IPS-18a (cell line): Measurements from ENCODE around the gene GORAB.

Experiments used
- H3K27ac ChIP-seq: one replicate; pipeline ENCODE4 v1.5.1; 2013; ENCODE audit warnings: low read length
- H3K27me3 ChIP-seq: one replicate; pipeline ENCODE4 v1.6.1; 2013; ENCODE audit warnings: mild to moderate bottlenecking, low read length; ENCODE audit not compliant: control insufficient read depth, insufficient read depth
- H3K36me3 ChIP-seq: one replicate; pipeline ENCODE4 v1.6.1; 2013; ENCODE audit warnings: low read depth, low read length; ENCODE audit not compliant: control insufficient read depth
- H3K4me1 ChIP-seq: one replicate; pipeline ENCODE4 v1.6.1; 2013; ENCODE audit warnings: low read depth, low read length; ENCODE audit not compliant: control insufficient read depth
- H3K4me3 ChIP-seq: one replicate; pipeline ENCODE4 v1.5.1; 2013; ENCODE audit warnings: low read length
- H3K9ac ChIP-seq: one replicate; pipeline ENCODE4 v1.6.1; 2013; ENCODE audit warnings: mild to moderate bottlenecking, low read length, moderate library complexity
- H3K9me3 ChIP-seq: one replicate; pipeline ENCODE4 v1.6.1; 2013; ENCODE audit warnings: low read depth, low read length; ENCODE audit not compliant: control insufficient read depth

GORAB gene

DNA sequence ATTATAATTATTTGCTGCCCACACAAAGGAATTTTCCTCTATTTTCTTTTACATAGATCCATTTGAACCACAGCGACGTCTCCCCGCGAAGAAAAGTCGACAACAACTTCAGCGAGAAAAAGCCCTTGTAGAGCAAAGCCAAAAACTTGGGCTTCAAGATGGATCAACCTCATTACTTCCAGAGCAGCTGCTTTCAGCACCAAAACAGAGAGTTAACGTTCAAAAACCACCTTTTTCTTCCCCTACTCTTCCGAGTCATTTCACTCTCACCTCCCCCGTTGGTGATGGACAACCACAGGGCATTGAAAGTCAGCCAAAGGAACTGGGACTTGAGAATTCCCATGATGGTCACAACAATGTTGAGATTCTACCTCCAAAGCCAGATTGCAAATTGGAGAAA lies 7.2 kb downstream of the GORAB start:
- Histone ChIP-seq H3K36me3 (peaks cover 49% of the 10 kb centered on the region), H3K9ac (no peak overlapping the region), H3K27ac (no peak overlapping the region), H3K4me1 (no peaks in the 10 kb centered on the region), H3K9me3 (no peaks in the 10 kb centered on the region), H3K4me3 (no peak overlapping the region), H3K27me3 (no peaks in the 10 kb centered on the region)

DNA sequence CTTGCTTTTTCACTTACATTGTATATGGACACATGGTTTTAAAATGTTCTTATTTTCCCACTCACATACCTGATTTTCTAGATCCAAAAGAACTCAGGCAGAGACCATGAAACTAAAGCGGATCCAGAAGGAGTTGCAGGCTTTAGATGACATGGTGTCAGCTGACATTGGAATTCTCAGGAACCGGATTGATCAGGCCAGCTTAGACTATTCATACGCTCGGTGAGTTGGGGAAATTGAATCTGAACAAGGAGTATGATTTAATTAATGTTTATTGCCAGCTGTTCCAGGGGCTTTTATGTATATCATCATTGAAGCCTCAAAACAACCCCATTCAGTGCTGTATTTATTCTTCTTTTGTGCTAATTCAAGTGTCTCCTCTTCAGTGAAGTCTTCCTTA lies 12.7 kb downstream of the GORAB start:
- Histone ChIP-seq H3K9me3 (no peaks in the 10 kb centered on the region), H3K4me3 (no peak overlapping the region), H3K27ac (no peak overlapping the region), H3K4me1 (no peaks in the 10 kb centered on the region), H3K9ac (no peak overlapping the region), H3K36me3 (peaks cover 82% of the 10 kb centered on the region), H3K27me3 (no peaks in the 10 kb centered on the region)

DNA sequence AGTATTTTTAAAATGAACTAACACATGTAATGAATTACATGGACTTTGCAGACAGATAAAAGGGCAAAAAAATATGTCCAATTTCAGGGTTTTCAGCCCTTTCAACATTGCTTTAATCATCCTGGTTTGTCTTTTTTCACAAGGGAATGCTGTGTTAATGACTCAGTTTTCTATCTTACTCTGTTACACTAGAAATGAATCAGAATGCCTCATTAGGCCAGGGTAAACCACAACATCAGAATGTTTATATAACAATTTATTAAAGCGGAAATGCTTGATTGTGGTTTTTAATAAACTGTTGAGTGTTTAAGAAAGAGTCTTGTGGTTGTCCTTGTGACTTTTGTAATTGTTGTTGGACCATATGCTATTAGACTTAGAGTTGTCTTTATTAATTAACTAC lies 13.5 kb downstream of the GORAB start:
- no peak overlapping the region for H3K27ac ChIP-seq
- no peaks in the 10 kb centered on the region for H3K9me3 ChIP-seq
- no peak overlapping the region for H3K9ac ChIP-seq

DNA sequence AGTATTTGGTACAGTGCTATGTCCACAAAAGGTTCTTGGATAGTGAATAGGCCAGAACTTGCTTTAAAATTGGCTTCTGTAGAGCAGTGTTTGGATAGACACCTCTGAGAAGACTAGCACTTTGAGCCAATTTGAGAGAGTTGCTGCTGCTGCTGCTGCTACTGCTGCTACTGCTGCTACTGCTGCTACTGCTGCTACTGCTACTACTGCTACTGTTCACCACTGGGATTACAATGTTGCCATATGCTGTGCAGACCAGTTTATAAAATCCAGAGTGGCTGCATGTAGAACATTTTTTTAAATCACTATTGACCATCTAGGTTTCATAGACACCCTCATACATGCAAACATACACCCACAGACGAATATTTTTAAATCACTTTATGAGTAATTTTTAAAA lies 15.3 kb downstream of the GORAB start:
- Histone ChIP-seq H3K4me1 (no peaks in the 10 kb centered on the region), H3K27ac (no peak overlapping the region), H3K9me3 (no peaks in the 10 kb centered on the region), H3K36me3 (peaks cover 79% of the 10 kb centered on the region), H3K27me3 (no peaks in the 10 kb centered on the region), H3K4me3 (no peak overlapping the region), H3K9ac (no peak overlapping the region)

More for the DNA sequence above, 13.5 kb downstream of the GORAB start:
- H3K4me3 ChIP-seq = no peak overlapping the region
- H3K36me3 ChIP-seq = peaks cover 82% of the 10 kb centered on the region
- H3K27me3 ChIP-seq = no peaks in the 10 kb centered on the region
- H3K4me1 ChIP-seq = no peaks in the 10 kb centered on the region

DNA sequence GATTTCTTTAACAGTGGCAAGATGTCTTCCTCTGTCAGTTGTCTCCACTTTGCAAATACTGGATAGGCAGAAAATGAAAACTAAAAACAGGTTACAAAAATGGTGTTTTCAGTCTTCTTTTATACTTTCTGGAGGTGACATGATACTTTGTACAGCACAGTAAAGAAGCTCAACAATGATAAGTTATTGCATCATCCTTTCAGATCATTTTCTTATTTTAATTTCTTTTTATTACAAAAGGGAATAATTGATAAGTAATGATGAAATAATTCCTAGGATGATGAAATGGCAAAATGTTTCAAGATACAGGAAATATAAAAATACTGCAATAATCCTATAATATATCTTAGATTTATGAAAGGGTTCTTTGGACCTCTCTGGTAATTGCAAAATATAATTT lies 16.5 kb downstream of the GORAB start:
- Histone ChIP-seq H3K27ac (no peak overlapping the region), H3K4me3 (no peak overlapping the region), H3K9ac (no peak overlapping the region), H3K36me3 (peaks cover 74% of the 10 kb centered on the region), H3K9me3 (no peaks in the 10 kb centered on the region), H3K27me3 (no peaks in the 10 kb centered on the region), H3K4me1 (no peaks in the 10 kb centered on the region)

DNA sequence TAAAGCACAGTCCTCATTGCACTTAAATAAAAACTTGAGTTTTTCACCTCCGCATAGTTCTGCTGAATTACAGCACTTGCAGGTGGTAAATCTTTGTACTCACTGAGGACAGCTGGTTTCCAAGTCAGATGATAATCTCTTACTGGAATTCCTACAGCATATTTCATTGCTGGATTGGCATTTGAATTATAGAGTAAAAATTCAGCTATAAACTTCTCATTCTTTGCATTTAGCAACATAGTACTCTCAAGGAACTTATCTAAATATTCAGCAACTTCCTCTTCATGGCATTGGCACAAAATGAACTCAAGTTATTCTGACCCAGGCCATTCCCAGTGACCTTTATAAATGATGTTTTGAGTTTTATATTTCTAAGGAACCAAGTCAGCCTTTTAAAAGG lies 23.4 kb downstream of the GORAB start:
- Histone ChIP-seq H3K4me3 (no peak overlapping the region), H3K27ac (no peak overlapping the region), H3K9ac (no peak overlapping the region), H3K9me3 (no peaks in the 10 kb centered on the region), H3K4me1 (no peaks in the 10 kb centered on the region), H3K27me3 (no peaks in the 10 kb centered on the region), H3K36me3 (peaks cover 23% of the 10 kb centered on the region)

DNA sequence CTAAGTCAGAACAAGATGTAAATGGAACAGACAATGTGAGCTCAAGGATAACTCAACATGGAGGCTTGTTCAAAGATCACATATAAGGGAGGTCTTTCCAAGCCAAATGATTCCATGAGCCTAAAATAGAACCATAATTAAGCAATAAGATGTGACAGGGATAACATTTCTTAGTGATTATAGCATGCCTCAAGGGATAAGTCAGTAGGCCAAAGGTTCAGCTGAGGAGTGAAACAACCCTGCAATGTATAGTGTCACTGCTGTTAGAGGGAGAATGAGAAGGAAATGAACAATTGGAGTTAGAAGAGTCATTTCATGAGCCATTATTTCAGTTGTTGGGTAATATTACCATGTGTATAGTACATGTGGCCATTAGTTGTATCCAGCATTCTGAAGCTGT lies 25.0 kb downstream of the GORAB start:
- H3K9ac ChIP-seq = no peak overlapping the region
- H3K27me3 ChIP-seq = no peaks in the 10 kb centered on the region
- no peaks in the 10 kb centered on the region for H3K4me1 ChIP-seq
- peaks cover 11% of the 10 kb centered on the region for H3K36me3 ChIP-seq
- H3K27ac ChIP-seq = no peak overlapping the region
- H3K9me3 ChIP-seq = no peaks in the 10 kb centered on the region
- no peak overlapping the region for H3K4me3 ChIP-seq

DNA sequence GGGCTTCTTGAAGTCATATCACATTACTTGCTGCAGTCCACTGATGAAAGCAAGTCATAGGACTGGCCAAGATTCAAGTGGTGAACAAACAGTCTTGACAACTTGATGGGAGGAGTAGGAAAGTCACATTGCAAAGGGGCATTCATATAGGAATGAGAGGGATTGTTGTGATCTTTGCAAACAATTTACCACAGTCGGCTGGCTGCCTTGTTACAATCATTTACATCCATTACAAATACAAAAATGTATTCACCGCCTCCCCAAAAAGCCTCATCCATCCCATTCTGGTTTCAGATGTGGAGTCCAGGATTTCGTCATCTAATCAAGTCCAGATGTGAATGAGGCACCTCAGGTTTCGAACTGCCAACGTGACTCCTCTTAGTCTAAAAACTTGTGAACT lies 26.8 kb downstream of the GORAB start:
- H3K9ac ChIP-seq = no peak overlapping the region
- no peaks in the 10 kb centered on the region for H3K9me3 ChIP-seq
- no peaks in the 10 kb centered on the region for H3K36me3 ChIP-seq
- peaks cover 15% of the 10 kb centered on the region for H3K4me1 ChIP-seq
- H3K4me3 ChIP-seq = no peak overlapping the region
- no peak overlapping the region for H3K27ac ChIP-seq
- H3K27me3 ChIP-seq = no peaks in the 10 kb centered on the region

DNA sequence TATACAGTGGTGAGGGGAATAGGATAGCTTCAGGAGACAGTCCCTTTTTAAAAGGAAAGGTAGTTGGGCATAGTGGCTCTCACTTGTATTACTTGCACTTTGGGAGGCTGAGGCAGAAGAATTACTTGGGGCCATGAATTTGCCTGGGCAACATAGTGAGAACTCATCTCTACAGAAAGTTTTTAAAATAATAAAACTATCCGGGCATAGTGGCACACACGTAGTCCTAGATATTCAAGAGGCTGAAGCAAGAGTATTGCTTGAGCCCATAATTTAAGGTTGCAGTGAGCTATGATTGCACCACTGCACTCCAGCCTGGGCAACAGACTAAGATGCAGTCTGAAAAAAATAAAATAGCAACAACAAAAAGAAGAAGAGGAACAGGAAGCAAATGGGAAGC lies 27.2 kb downstream of the GORAB start:
- no peaks in the 10 kb centered on the region for H3K9me3 ChIP-seq
- H3K4me3 ChIP-seq = no peak overlapping the region
- H3K36me3 ChIP-seq = no peaks in the 10 kb centered on the region
- H3K4me1 ChIP-seq = peaks cover 20% of the 10 kb centered on the region
- H3K9ac ChIP-seq = no peak overlapping the region
- H3K27me3 ChIP-seq = no peaks in the 10 kb centered on the region
- H3K27ac ChIP-seq = no peak overlapping the region

DNA sequence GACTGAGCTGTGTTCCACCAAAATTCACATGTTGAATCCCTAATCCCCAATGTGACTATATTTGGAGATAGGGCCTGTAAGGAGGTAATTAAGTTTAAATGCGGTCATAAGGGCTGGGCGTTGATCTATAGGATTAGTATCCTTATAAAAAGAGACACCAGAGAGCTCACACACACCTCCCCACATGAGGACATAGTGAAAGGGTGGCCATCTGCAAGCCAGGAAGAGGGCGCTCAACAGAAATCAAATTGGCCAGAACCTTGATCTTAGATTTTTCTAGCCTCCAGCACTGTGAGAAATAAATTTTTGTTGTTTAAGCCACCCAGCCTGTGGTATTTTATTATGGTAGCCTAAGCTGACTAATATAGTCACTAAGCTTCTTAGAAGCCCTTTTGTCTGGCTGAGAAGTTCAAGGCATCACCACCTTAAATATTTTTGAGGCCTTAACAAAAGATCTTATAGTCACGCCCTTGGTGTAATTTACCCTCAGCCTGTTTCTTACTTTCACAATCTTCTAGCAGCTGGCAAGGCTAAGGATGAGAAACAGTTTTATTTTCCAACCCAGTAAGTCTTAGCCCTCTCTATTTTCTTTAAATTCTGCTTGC lies 28.8 kb downstream of the GORAB start:
- no peak overlapping the region for H3K27ac ChIP-seq

DNA sequence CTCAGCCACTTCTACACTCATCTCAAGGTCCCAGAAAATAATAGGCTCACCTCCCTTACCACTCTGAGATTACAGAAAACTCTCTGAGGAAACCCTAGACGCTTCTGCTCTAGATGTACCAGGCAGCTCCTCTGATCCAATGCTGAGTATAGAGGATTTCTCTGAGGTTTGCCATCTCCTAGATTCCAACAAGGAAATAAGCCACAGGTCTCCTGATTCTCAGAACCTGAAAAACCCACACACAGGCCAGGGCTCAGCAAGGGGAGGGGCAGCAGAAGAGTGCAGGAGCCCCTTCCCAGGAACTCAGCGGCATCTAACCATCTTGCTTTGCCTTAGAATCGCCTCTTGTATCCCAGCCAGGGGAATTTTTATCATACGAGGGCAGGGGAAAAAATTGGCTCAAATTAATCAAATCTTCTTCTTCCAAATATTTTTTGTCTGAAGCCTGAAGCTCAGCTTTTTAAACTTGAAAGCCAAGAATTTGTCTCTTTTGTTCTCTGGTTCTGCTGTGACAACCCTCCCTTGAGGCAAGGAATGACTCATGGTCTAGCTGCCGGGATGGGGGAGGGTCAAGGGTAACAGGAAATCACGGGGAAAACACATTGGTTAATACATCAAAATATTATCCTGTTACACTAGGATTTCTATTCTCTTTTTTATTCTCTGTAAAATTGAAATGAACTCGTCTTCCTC lies 30.8 kb downstream of the GORAB start:
- no peak overlapping the region for H3K27ac ChIP-seq
- no peaks in the 10 kb centered on the region for H3K9me3 ChIP-seq
- peak overlapping the region; percentile 8 for H3K9ac ChIP-seq
- H3K4me3 ChIP-seq = no peak overlapping the region
- peaks cover 22% of the 10 kb centered on the region for H3K4me1 ChIP-seq
- no peaks in the 10 kb centered on the region for H3K27me3 ChIP-seq
- no peaks in the 10 kb centered on the region for H3K36me3 ChIP-seq

More for the DNA sequence above, 28.8 kb downstream of the GORAB start:
- Histone ChIP-seq H3K4me3 (no peak overlapping the region), H3K9ac (no peak overlapping the region), H3K9me3 (no peaks in the 10 kb centered on the region), H3K4me1 (peaks cover 22% of the 10 kb centered on the region), H3K36me3 (no peaks in the 10 kb centered on the region), H3K27me3 (no peaks in the 10 kb centered on the region)

DNA sequence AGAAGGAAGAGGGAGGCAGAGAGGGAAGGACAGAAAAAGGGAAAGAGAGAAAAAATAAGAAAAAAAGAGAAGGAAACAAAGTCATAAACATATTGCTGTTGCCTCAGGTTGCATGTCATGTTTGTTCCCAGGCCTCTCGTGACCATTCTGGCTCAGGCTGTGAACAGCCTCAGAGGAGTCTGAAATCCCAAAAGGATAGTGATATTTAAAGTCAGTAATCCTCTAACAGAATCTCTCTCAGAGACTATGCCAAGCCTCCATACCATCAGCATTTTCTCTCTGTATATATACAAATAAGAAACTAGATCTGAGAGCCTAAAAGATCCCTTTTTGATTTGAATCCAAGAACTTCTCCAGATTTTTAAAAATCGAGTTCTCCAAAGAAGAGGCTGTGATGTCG lies 35.2 kb downstream of the GORAB start:
- H3K4me1 ChIP-seq = peaks cover 22% of the 10 kb centered on the region
- H3K9me3 ChIP-seq = no peaks in the 10 kb centered on the region
- H3K27me3 ChIP-seq = no peaks in the 10 kb centered on the region
- H3K36me3 ChIP-seq = no peaks in the 10 kb centered on the region
- no peak overlapping the region for H3K27ac ChIP-seq
- H3K9ac ChIP-seq = no peak overlapping the region
- no peak overlapping the region for H3K4me3 ChIP-seq
